Measurements from ENCODE around the gene SDCCAG8.

The SDCCAG8 gene

DNA sequence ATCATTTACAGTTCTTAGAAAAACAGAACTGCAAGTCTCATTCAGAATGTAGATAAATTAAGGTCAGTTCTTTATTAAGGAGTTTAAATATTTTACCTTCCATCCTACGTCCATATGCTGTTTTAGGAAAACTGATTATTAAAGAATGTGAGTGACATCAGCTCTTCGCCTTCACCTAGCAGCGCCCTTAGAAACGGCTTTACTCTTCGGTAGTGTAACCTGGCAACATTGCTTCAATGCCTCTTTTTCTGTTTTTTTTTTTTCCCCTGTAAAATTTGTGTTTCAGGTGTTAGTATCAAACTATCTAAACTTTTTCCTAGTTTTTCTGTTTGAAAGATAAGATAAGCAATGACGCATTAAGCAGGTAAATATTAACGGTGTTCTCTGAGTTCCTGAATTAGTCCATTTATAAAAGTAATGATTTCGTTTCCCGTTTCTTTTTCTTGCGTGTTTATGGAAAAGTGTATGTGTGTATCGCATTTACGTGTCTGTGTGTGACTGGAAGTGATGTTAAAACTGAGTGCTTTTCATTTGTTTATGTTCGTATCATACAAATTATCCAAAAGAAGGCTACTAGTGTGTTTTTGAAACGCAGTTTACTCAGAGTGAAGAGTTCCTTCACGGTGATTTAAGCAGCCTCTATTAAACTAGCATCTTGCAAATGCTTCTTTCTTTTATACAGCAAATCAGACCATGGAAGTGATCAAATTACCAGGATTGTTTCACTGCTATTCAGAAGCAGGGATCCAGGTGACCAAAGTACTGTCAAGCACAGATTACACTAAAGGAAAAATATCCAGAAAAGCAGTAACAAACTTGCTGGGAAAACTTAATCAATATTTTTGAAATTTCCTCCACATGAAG, 139.0 kb downstream of the SDCCAG8 start:
- peak; percentile 100 for DNase-seq

DNA sequence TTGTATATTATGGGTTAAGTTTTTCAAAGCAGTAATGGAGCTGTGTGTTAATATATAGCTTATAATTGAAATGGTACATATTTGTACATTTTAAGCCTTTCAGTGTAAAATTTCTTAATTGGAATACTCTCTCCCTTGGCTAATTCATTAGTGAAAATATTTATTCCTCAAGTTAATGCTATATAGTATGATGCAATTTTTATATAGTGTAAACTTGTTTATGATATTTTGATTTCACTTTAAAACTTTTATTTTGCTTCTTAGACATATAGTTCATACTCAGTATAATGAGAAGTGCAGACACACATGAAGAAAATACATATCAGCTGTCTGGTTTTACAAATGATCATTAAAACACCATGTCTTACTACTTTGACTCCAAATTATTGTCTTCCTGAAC, 140.6 kb downstream of the SDCCAG8 start:
- no peak for DNase-seq

DNA sequence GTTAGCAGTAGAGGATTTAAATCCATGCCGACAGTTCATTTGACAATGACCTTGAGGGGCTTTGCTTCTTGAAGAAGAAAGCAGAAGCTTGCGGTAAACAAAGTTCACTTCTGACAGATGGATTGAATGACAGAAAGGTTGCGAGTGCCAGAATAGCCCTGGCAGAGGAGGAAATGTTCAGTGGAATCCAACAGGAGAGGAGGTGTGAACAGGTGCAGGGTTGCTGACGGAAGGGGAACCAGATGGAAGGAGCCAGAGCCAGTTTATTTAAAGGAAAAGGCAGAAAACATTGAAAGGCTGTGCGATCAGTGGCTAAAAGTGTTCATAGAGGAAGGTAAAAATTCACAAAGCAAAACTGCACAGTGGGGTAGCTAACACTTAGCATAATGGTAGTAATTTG, 141.0 kb downstream of the SDCCAG8 start:
- DNase-seq = peak; percentile 100

DNA sequence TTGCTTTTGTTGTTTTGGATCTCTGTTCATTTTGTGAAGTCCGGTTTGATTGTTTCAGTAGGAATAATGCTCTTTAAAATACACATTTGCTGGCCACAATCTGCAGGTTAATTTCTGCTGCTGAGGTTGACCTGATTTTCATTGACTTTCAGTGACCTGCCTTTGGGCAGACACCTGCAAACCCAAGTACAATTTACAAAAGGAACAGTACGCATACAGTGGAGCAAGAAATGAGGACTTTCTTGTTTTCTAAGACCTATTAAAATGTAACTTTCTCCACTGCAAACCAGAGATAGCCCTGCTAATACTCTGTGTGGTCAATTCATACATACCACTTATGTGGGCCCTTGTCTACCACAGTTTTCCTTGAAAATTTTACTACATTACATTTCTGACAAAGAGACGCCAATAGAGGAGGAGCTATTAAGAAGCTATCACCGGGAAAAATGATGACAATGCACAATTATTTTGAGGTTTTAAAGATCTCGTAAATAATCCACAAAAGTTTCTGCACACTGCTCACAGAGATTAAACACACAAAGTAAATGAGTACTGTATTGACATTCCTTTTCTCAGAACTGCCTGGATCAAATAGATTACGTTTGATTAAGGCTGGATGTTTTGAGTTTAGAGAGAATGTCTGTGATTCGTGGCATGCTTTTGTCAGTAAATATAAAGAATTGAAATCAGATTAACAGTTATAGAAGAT, 141.9 kb downstream of the SDCCAG8 start:
- peak; percentile 100 for DNase-seq

DNA sequence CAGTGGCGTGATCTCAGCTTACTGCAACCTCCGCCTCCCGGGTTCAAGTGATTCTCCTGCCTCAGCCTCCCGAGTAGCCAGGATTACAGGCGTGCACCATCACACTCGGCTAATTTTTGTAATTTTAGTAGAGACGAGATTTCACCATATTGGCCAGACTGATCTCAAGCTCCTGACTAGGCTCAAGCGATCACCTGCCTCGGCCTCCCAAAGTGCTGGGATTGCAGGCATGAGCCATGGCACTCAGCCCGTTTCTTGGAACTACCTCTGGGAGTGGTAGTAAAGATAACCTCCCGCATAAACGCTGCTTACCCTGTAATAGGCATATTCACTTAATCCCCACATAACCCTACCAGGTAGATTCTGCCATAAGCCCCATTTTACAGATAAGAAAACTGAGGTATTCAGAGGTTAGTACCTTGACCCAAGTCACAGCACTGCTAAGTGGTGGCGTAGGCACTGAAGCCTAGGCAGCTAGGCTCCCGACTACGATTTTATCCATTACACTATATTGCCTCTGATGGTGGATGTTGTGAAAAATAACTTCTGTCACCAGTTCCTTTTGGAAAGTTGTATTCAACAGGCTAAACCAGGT, 143.8 kb downstream of the SDCCAG8 start:
- no peak for DNase-seq

DNA sequence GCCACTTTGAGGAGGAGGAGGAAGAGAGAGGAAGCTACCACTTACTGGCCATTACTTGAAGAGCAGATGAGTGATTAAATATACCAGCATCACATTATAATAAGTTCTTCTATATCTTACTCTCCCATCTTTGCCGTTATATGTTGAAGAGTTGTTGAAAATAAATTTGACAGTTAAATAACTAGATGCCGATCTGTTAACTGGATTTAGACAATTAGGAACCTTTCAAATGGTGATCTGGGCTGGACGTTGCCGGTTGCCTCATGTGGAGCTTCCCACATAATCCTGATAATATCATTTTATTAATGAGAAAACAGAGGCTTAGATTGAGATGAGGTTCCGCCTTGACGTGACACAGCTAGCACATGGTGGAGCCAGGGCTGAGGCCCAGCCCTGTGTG, 147.0 kb downstream of the SDCCAG8 start:
- no peak for DNase-seq

DNA sequence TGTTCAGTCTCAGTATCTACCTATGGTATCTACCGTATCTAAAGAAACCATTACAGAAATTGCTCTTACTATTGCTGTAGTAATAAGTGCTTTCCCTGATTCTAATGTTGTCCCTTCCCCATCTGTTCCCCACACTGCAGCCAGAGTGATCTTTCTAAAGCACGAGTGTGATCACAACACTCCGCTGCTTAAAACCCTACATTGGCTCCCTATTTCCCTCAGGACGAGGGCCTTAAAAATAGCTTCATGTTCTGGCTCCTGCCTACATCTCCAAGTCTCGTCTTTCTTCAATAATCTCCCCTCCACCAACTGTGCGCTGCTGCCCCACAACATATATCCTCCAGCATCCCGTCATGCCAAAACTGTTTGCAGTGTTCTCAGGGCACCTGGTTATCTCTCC, 150.6 kb downstream of the SDCCAG8 start:
- DNase-seq = peak; percentile 100

DNA sequence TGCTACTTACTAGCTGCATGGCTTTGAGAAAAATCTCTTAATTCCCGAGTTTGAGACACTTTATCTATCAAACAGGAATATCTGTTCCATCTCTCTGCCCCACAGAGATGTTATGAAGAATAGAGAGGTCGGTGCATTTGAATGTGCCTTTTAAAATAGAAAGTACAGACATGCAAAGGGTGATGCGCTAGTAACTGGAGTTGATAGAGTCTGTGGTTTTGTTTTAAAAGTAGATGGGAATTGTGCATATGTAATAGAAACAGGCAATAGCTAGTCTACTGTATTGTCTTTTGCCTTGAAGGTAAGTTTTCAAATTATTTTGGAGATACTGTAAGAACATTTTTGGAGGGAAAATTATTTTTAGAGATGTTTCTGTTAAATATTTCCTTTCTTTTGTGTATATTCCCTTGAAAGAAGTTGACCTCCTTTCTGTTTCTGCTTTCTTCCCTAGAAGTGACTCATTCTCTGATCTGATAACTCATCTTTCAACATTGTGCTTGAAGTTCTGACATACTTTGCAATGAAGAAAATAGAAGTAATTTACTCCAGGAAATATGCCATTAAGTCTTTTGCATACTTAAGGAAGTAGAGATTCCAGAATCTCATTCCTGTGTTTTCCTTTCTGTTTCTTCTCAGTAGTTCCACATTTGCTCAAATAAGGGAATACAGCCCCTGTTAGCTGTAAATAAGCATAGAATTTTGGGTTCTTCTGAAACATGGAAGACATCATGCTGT, 151.6 kb downstream of the SDCCAG8 start:
- no peak for DNase-seq

DNA sequence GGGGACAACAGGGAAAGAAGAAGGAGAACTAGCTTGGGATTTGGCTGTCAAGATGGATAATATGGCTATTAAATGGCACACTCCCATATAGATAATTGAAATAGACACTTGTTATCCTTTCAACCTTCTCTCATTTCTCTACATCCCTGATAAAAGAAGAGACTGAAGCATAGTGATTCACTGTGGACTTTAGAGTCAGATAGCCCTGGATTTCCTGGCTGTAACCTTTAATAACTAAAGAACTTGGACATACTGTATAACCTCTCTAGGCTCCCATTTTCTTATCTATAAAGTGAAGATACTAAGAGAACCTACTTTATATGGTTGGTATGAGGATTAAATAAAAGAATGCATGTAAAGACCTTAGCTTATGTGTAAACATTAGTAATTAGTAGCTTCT, 152.6 kb downstream of the SDCCAG8 start:
- DNase-seq = no peak

DNA sequence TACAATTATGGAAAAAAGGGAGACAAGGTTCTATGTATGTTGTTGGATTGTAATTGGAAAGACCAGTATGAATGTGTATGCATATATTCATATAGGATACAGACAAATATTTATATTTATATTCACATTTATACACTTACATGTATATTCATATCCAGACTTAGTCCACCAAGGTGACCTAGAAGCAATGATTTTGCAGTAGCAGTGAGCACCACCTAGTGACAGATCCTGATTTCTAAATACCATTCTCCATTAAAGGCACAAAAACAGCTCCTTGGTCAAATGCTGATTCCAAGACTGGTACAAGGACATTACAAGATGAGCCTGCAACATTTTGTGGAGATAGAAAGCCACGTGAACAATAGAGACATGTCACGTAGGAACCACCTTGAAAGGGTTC, 153.4 kb downstream of the SDCCAG8 start:
- DNase-seq = peak; percentile 100

DNA sequence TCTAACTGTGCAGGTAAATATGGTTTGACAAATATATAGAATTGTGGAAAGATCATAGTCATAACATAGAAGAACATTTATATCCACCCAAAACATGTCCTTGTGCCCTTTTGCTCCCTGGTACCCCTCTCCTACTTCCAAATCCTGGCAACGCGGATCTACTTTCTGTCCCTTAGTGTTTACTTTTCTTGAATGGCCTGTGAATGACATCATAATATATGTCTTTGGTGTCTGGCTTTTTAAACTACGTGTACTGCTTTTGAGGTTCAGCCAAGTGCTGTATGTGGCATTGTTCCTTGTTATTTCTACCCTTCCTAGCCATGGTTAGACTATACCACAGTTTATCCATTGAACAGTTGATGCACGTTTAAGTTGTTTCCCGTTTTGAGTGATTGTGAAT, 155.6 kb downstream of the SDCCAG8 start:
- DNase-seq = no peak

DNA sequence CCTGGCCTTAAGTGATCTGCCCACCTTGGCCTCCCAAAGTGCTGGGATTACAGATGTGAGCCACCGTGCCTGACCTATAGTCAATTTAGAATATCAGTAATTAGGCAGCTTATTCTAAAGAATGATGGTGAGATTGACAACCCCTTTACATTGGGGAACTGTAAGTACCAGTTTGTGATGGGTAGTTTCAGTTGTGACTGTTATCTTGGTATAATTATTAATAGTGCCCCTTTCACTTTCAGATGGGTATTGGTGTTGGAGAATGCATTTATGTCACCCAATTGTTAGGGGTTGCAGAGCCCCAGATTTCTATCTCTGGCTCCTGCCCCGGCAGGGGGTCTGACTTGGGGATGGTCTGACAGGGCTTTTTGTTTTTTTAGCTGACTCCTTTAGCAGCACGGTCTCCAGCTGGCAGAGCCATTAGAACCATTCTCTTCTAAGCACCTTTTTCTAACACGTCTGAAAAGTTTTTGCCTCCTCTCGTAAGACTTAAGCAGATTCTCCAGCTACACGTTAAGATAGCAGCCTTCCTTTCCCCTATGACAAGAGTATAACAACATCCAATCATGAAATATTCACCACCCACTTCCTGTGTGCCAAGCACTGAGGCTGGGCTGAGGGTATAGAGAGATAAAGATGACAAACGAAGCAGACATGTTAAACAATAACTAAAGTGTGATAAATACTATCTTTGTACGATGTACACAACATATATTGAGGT, 157.8 kb downstream of the SDCCAG8 start:
- DNase-seq = no peak

DNA sequence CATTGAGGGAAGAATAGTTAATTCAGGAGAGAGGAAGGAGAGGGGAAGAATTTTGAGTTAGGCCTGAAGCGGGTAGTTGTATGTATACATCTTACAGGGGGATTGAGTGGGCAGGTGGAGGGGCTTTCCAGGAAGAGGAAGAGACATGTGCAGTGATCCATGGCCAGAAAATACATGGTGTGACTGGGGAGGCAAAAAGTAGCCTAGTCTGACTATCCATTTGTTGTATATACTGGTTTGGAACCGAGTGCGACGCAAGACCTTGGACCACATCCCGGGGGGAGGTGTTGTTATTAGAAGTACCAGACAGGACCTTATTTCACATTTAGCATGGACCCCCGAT, 158.3 kb downstream of the SDCCAG8 start:
- no peak for DNase-seq

DNA sequence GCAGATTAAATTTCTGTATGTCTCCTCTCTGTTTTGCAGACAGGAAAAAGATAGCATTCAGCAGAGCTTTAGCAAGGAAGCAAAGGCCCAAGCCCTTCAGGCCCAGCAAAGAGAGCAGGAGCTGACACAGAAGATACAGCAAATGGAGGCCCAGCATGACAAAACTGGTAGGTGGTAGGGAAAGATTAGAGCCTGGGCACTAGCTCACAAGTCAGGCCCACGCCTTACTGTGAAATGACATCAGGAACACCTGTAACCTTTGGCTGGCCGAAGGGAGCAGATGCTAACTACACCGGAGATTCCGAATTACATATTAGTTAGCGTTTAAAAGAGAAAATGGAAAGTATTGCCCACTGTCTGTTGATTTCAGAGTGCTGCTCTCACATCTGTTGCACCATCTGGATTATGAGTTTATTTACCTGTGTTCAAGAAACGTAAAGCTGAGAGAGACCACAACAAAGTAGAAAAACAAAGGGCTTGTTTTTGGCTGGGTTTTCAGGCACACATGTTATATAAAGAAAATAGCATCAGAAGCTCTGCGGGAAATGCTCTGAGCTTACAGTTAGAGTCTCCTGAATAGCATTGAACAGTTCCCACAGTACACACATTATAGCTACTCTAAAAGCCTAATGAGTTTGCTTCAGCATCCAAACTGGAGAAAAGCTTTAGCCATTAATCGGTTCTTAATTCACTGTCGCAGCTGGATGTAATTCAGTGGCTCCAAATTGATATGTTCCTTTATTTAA, 160.0 kb downstream of the SDCCAG8 start:
- peak; percentile 100 for DNase-seq

DNA sequence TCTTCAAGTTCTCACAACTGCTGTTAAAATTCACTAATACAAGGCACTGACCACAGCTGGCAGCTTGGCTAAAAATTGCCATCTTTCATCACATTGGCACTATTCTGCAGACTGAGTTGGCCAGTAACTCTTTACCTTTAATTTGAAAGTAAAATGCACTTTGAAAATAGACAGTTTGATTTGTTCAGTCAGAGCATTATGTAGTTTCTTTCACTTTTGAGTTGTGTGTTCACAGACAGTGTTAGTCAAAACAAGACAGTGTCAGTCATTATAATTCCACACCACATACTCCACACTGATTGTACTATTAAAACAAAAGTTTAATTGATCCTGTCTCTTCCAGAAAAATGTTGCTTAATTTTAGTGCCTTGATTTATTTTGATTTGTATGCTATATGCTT, 160.7 kb downstream of the SDCCAG8 start:
- no peak for DNase-seq

DNA sequence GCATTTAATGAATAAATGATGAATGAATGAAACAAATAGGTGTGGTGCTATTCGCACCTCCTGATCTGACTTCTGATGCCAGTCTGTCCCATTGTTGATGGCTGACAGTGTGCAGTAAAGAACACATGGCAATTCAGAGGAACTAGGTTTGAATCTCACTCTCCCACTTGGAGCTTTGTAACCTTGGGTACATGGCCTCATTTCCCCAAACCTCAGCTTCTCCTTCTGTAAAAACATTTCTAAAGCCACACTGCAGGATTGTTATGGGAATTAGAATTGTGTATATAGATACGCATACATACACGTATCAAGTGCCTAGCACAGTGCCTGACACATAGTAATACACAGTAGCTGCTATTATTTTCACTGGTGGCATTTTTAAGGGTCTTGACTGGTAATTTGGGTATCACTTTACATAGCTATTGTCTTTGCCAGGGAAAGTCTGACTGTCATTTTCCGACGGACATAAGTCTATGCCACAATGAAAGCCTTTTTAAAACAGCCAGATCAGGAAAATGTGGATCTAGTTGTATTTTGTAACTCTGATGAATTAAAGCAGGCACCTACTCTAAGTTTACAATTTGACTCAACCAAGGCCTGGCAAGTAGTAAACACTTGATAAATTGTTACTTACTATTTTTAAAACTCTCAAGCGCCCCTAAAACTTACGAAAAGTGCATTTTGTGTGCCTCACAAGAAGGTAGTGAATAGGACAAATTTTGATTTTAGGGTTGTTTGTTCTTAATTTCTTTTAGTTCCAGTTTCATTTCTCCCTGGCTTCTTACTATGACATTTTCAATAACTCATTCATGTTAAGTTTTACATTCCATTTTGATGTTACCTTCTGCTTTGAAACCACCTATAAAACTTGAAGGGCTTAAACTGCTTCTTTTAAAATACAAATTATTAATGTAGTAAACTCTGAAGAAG, 164.4 kb downstream of the SDCCAG8 start:
- DNase-seq = peak; percentile 100

DNA sequence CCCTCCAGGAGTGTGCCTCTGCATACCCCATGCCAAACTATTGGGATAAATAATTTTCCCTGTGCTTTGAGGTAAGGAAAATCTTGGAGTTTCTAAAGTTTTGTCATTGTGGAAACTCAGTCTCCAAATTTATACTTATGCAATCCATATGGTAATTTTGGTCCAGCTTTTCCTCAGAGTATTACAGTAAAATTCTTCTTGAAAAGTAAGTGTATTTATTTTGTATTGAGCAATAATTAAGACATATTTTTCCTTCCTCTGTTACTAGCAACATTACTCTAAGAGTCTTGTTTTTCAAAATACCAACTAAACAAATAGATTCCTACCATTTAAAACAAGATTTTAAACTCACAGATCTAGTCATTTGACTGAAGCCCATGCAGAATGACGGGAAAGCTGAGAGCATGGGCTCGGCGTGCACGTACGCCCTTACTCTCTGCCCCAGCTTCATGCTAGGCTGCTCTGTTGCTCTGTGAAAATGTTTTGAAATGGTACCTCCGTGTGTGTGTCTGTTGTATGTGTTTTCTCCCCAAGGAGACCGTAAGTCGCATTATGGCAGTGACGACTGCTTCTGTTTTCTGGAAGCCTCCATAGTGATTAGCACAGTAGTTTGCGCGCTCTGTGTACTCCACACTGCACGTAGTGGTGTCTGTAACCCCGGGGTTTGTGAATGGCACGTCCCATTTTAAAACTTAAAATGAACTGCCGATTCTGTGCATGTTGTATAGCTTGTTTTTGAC, 165.3 kb downstream of the SDCCAG8 start:
- peak; percentile 100 for DNase-seq

DNA sequence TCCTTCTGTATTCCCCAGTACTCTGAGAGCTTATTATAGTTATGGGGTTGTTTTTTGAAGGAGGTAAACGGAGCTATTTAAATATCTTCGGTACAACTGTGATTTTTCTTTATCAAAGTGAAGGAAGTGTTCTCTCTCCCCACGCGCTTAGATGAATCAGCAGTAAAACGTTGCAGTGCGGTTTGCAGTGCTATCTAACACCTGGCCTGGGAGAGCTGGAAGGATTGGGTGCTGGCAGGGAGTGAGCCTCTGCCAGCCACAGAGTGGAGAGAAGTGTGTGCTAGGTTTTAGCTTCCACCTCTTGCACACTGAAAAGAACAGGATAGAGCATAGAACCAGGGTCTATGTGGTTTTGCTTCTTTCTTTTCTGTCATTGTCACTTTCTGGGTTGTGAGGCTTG, 165.9 kb downstream of the SDCCAG8 start:
- peak; percentile 100 for DNase-seq

DNA sequence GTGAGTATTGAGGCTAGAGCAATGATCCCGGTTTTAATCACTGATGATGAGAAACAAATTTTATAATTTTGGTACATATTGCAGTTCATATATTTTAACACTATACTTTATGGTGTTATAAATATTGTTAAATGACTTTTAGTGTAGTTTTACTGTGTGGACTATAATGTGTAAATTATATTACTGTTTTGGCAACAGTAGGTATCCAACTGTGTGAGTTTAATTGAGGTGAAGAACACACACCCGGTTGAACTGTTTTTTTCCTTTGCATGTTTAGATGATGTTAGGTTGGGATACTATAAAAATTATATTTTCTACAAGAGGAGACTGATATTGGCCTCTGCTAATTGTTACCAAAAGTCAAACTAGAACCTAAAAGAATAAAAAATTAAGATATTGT, 166.5 kb downstream of the SDCCAG8 start:
- peak; percentile 100 for DNase-seq

DNA sequence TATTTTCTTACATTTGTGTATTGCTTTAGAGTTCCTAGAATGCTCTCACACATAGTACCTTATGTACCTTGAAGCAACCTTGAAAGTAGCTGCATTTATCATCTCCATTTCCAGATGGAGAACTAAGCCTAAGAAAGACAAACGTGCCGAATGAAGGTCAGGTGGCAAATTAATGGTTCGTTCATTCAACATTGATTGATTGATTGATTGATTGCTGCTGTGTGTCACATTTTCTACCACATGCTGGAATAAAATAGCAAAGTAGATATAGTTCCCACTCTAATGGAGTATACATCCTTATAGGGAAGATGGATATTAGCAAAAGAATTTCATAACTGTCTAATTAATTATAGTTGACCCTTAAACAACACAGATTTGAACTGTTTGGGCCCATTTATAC, 172.2 kb downstream of the SDCCAG8 start:
- no peak for DNase-seq
